Uterus (tissue), 2 donors: Measurements from ENCODE around the gene SIN3B.

Experiments
- CTCF ChIP-seq, 4 experiments: fragments of 200-600 bp in 2 of 4; fragments of 450-650 bp in 2 of 4; sonication (generic) in 2 of 4; IDR thresholded peaks; one replicate each; pipeline ENCODE4 v1.5.1; 2016 to 2019; ENCODE audit warnings: antibody characterized with exemption in 4 of 4, mild to moderate bottlenecking in 2 of 4, moderate library complexity in 1 of 4
- POLR2A ChIP-seq, 2 donors: fragments of 450-650 bp; IDR thresholded peaks; one replicate each; pipeline ENCODE4 v1.6.1; 2016; ENCODE audit warnings: antibody characterized with exemption in 2 of 2, mild to moderate bottlenecking in 1 of 2, moderate library complexity in 1 of 2

GRCh38 chr19:16814526-16815100 is 14.6 kb upstream of the SIN3B start:
- no peak for TF ChIP-seq CTCF (IDR thresholded peaks at IDR 0.05)
- TF ChIP-seq POLR2A (IDR thresholded peaks at IDR 0.05) = no peak
